Activated CD4-positive, CD25-positive, alpha-beta regulatory T cell (primary cell): ENCODE measurements around the gene DCANP1.

Experiments used
- DNase-seq, 4 experiments: peaks; one replicate each; lab custom pipeline; 2025; lab: John Stamatoyannopoulos, UW

DCANP1 gene

DNA sequence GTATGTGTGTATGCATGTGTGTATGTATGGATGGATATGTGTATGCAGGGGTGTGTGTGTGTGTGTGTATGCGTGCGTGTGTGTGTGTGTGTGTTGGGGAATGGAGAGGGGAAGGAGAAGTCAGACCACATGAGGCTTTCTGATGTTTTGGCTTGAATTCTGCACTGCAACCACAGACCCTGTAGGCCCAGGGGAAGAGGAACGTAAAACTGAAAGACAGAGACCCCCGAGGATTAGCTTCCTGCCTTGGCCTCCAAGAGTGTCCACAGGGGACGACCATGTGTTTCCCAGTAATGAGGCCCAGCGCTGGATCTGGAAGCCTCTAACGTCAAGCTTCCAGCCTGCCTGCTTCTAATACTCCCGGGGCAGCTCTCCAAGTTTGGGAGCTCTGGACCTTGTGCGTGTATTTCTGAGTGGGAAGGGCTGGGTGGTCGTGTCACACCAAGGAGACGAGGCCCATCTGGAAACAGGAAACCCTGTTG lies 5.8 kb downstream of the DCANP1 start:
- no peak for DNase-seq

DNA sequence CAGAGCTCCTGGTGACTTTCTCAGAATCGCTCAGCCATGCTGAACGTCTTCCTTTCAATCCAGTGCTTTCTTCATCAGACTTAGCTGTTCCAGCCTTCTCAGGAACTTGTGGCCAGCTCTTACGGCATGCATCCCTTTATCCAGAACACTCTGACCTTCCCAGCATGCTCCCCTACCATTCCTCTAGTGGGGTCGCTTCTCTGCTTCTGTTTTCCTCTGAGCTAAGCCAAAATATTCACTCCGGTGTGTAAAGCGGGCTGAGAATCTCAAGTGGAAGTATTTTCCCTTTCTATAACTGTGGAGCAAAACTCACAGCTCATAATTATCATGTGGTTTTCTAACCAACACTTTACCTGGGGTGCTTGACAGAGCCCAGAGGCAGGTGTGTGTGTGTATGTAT lies 6.2 kb downstream of the DCANP1 start:
- no peak for DNase-seq

DNA sequence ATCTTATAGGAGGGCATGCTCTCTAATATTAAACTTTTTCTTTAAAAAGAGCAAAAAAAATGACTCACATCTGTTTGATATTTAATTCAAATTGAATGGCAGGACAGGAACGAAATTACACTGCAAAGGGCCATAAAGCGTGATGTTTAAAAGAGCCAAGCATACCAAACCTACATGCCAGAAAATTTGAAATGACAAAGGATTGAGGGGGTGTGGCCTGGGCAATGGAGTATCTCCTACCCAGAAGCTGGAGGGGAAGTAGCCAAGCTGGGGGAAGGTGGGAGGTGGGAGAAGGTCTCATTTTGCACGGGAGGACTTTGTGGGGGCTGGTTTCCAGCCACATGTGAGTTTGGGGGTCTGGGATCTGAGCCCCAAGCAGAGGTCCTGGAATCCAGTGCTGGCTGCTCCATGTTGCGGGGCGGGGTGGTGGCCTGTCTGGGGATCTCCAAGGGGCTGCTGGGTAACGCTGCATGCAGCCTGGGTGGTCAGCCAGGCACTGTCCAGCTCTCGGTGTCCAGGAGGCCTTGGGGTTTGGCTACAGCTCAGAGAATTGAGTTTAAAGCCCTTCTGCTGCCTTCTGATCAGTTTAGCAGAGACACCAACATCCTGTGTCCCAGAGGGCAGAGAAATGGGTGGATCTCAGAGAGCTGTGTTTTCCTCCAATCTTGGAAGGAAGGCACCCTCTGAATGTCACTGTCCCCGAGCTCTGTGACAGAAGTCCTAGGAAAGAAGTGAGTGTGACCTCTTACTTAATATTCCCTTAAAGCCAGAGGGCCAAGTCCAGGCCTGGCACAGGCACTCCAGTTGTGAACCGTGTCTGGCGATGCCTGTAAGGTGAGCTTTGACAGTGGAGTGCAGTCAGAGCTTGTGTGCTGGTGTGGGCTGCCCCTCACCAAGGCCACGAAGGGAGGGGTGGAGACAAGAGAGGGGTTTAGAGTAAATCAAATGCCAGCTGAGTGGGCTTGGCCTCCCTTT lies 7.6 kb downstream of the DCANP1 start:
- no peak for DNase-seq

DNA sequence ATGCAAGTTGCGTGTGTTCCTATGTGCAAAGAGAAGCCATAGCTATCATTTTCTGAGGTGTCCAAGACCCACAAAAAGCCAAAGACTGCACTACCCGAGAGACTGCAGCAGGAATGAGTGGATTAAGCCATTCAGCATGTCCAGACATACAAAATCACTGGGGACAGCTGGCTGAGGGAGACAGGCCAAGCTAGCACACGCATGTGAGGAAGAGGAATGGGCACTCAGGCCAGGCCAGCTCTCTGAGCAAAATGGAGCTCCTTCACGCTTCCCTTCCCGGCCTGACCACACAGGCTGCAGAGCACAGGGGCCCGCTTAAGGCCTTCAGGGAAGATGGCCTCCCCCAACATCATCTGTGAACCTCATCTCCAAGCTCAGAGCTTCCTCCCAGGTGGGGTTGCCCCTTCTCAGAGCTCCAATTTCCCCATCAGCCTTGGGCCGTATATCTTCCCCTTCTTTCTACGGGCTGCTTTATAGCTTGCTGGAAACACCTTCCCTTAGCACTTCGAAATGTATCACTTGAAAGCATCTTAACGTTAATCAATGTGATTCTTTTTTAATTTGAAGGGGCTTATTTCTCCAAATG lies 8.4 kb downstream of the DCANP1 start:
- no peak for DNase-seq

DNA sequence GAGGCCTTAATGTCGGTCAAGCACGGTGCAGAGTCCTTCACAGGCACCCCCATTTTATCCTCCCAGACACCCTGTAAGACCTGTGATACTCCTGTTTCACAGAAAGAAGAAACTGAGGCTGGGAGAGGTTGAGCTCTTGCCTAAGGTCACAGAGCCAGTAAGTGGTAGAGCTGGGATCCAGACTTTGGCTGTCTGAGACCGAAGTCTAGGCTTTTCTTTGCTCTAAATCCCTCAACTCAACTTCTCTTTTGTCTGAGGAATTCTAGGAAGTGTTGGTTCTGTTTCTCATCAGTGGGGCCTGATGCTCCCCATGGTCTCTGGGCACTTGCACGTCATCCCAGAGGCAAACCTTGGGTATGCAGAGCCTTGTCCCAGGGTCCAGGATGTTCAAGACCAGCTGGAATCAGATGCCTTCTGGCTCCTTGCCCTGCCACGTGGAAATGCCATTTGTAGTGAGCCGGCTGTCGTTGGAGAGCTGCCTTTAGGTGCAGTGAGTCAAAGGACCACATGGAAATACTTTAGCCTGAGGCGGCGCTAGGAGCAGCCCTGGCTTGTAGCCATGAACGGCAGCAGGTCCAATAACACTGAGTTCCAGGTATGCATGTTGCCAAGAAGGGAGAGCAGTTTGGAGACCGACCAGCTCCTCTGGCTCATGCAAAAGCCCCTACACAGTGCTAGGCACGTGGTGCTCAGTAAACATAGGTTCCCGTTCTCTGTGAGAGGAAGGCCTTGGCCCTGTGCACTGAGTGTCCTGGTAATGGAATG lies 9.2 kb downstream of the DCANP1 start:
- DNase-seq: no peak

DNA sequence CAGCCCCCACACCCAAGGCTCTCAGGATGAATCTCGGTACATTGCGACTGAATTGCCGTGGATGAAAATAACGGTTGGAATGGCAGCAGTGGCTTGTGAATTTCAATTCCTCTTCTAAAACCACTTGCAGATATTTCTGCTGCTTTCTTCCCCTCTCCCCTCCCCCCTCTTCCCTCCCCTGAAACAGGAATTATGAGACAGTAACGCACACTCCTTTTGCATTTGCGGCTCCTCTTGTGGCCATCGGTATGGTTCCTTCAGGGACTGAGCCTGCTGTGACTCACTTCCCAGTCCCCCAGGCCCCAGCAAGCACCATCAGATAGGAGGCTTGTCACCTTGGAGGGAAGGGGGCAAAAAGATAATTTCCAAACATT lies 9.7 kb downstream of the DCANP1 start:
- DNase-seq: no peak

DNA sequence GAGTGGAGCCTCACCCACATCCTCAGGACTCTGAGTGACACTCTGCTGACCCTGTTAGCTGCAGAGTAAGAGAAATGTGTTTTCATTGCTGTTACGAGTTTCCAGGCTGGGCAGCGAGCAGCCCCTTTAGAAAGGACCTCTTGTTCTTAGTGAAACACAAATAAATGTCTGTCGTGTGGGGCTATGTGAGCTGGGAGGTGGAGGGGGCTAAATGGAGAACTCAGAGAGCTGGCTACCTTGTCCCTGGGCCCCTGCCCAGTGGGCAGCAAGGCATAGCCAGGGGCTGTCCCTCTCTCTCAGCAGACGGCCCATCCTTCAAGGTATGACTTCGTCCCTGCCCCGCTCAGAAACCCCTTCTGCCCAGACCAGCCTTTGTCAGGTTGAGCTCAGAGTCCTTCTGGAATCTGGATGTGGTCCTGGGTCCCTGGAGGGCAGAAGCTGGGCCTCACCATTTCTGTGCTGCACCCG lies 10.2 kb downstream of the DCANP1 start:
- DNase-seq: no peak

DNA sequence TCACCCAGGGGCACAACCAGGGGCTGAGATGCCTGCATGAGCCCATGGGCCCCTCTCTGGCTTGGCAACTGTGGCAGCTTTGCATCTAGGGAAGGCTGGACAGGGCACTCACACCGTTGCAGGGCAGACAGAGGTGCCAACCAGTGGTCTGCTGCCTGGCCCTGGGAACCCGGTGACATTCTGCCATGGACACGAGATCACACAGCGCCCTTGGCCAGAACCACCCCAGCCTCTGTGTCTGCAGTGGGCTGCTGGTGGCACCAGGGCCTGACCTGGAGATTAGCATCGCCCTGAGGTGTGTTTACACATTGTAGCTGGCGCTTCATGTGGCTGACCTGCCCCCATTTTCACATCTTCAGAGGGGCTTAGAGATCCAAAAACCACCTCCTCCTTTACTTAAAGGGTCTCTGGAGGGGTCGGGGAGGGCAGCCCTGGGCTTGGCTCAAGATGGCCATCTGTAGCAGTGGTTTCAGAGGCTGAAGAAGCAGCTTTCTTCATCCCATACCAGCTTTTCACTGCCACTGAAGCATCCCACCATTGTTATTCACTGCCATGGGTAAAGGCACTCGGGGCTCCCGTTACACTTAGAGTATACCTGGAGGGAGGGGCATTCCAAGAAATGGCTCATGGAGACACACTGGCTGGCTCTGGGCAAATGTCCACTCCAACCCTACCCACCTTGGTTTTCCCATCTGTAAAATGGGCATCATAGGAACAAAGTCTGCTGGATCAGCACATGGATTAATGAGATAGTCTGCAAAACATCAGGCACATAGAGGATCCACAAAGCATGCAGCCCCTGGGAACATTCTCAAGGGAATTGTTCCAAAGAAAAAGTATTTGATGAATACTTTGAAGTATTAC lies 11.4 kb downstream of the DCANP1 start:
- DNase-seq: no peak

DNA sequence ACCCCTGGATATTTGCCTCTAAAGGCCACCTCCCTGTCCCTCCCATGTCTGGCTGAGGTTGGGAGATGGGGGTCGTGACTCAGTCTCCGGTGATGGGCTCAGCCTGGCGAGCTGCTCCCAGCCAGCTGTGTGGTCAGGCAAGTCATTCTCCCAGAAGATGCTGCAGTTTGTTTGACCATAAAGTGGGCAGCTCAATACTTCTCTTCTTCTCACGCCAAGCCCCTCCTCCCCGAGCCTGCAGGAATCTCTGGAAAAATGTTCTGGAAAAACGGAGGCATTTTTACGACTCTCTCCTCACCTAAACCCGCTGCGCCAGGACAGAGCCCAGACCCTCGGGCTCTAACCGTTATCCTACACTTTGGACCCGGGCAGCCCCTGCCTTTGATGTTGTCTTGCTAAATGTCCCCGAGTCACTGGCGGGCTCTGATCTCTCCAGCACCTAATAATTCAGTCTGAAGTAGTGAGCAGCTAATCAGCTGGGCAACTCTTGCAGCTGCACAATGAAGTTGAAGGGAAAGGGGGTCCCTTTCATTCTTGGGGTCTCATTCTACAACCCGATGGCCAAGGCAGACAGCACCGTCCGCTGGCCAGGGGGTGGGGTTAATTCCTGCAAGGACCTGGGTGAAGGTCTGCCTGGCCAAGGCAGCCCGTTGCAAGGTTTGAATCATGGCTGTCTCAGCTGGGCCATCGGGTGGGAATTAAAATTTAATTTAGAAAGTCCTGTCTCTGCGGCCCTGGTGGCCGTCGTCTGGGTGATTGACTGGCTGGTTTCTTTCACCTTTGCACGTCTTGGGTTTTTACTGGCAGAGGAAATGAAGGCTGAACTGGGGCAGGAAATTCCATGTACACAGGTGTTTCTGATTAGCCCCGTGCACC lies 12.3 kb downstream of the DCANP1 start:
- DNase-seq: no peak

DNA sequence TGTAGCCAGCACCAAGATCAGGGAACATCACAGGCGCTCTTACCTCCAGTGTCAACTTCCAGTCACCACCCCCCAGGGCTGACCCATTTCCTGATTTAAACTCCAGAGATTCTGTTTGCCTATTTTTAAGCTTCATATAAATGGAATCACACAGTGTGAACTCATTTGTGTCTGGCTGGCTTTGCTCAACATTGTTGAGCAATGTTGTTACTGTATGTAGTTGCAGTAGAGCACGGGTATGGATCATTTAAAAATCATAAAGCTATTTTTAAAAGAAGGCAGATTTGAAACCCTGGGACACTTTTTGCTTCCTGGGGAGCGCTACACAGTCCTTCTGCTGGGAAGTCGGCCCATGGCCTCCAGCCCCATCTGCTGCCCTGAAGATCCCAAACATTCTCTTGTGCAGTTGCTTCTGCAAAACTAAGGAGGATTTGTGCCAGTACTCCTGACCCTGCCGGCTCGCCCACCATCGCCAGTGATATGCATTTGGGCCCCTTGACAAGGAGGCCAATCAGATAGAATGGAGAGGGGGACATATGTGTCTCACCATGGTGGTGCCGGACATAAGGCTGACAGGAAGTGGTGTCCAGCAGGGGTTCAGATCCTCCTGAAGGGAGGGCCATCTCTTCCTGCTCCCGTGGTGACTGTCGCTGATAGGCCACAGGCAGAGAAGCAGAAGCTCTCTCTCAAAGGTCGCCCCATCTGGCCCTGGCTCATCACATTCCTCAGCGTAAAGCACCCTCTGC lies 13.3 kb downstream of the DCANP1 start:
- no peak for DNase-seq

DNA sequence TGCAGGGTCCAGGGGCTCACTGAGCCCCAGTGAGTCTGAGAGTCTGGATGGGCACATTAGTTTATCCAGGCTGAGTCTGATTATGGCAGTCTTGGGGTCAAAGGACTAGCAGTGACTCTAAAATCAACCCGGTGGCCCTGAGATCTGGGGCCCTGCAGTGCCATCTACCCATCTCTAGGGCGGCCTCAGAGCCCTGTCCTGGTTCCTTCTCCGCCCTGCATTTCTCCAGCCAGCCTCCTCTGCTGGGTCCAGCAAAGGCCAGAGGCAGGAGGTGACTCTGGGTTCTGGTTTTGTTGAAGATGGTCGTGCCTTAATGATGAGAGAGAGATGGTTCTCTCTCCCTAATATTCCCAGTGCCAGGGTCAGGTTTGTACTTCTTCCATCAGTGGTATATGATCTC lies 15.0 kb downstream of the DCANP1 start:
- DNase-seq: no peak

DNA sequence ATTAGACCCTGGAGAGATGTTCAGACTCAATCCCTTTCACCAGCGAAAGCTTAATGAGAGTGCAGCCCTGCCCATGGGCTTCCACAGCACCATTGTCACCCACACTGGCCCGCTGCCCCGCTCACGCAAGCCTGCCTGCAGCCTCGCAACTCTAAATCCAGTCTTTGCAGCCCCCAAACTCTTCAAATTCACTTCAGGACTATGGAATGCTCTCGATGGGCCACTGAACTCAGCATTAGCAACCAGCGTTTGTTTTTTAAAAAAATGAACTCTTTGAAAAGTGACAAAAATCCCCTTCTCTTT lies 17.1 kb downstream of the DCANP1 start:
- no peak for DNase-seq

DNA sequence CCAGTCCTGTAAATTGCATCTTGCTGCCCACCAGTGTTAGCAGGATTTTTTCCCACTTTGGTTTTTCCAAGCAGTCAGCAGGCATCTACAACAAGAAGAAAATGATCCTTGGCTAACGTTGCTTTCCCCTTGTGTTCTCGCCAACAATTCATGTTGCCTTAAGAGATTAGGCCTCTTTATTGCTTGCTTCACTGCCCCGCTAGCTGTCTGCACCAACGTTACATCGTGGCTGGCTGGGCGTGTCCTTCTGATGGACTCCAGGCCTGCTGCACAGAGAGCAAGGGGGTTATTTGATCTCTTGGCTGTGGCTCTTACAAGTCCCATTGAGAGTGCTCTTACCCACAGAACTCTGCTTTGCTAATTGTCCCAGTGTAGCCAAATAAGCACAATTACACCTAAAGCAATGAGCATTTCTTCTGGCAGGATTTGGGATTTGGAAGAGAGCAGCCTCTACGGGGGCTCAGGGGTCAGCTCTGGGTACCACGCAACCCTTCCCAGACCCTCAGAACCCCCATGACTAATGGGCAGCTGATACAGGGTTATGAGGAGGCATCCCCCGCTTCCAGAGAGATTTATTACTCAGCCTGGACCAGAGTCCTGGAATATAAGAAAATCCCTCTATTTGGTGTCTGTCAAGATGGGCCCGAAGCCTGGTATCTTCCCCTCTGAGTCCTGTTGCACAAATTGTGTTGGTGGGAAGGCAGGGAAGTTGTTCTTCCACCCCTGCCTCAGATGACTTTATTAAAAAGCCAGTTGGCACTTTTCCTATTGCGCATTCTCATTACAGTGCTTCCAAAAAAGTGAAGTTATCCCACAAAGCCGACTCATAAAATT lies 17.6 kb downstream of the DCANP1 start:
- DNase-seq: no peak

DNA sequence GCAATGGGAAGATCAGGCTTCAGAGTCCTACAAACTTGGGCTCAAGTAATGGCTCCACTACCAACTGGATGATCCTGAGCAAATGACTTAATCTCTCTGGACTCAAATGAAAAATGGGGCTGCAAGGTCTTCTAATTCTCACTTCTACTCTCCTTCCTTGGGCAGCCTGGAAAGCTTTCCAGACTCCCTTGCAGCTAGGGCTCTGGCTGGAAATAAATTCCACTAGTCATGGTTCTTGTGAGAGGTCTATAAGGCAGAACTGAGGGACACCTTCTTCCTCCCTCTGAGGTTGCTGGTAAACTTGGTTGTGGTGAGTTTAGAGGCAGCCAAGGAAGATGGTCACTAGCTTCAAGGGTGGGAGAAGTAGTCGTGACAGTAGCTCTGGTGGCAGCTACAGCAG lies 18.6 kb downstream of the DCANP1 start:
- no peak for DNase-seq

DNA sequence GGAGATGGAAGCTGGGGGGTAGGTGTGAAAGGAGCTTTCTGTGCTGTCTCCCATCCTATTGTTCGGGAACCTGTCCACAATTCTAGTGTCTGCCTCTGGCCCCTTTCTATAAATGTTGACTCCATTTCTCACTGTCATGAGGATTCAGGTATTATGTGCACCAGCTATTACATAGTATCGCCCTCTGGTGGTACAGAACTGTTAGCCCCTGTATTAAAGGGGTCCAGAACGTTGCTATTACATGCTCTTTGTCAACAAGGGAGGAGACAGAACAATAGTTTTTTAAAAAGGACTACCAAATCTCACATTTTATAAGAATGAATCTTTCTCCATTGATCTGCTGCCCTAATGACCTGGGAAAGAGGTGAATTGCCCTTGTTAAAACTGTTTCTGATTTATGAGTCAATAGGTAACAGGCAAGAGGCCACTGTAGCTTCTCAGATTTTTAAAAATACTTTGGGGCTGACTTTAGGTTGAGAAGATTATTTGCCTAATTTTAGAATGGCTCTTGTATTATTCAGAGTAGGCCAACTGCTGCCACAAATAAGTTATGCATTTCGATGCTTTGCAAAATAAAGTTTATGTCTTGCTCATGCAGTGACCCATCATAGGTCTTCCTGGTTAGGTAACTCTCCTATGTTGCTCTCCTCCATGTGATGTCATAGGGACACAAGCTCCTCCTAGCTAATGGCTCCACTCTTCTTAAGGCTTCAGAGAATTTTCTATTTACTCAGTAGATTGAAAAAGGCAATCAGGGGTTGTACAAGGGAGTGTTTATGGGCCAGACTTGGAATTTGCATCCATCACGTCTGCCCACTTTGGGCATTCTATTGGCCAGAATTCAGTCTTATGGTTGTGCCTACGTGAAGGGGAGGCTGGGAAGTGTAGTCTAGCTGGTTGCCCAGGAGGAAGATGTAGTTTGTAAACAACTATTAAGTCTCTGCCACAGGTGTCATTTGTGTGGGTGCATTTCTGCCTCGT lies 20.8 kb downstream of the DCANP1 start:
- no peak for DNase-seq

DNA sequence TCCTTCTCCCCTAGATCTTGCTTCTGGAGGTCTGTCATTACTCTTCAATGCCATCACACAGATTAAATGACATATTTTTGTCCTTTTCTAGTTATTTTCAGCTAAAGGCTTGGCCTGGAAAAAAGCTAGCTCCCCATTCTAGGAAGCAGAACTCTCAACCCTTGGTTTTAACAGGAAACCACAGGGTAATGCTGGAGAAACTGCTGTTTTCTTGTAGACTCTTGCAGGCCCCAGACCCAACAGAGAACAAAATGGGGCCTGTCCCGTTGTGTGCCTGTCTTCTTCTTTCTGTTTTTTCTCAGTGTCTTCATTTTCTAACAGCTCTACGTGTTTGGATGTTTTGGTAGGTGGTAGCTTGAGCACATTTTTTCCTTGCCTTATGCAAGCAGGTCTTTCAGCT lies 21.5 kb downstream of the DCANP1 start:
- no peak for DNase-seq

DNA sequence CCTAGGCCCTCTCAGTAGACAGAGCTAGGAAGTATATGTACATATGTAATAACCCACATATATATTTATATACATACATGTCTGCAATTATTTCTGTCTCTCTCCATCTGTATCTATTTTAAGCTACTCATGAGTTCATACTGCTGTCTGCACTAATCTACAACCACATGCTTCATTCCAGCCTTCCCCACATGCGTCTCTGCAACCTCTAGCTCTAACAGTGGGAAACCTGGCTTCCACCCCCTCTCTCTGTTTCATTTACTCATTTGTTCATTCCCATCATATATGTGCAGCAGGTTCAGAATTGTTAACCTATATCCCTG lies 23.3 kb downstream of the DCANP1 start:
- no peak for DNase-seq
